BE2C (cell line): ENCODE measurements around the gene NYAP2.

Experiments
- DNase-seq: peaks from one replicate; pipeline ENCODE4 v3.0.0-alpha.2; 2020
- H3K27me3 ChIP-seq: fragments of 250-450 bp; sonication (Bioruptor Pico); 2 replicates; pipeline ENCODE4 v1.5.1; 2020; ENCODE audit warnings: mild to moderate bottlenecking
- H3K36me3 ChIP-seq: fragments of 250-450 bp; sonication (Bioruptor Pico); 2 replicates; pipeline ENCODE4 v1.5.1; 2020; ENCODE audit warnings: mild to moderate bottlenecking
- H3K4me1 ChIP-seq: fragments of 250-450 bp; sonication (Bioruptor Pico); 2 replicates; pipeline ENCODE4 v1.5.1; 2020
- H3K4me3 ChIP-seq: 2 replicates; pipeline ENCODE4 v1.5.1; 2011; ENCODE audit warnings: low read depth, low read length
- H3K9me3 ChIP-seq: fragments of 250-450 bp; sonication (Bioruptor Pico); 2 replicates; pipeline ENCODE4 v1.5.1; 2020
- TF ChIP-seq, protein P1 (sequence below): IDR thresholded peaks from 2 replicates; pipeline ENCODE4 v1.5.1; 2012; ENCODE audit warnings: mild to moderate bottlenecking, low read depth, low read length

The NYAP2 gene

DNA sequence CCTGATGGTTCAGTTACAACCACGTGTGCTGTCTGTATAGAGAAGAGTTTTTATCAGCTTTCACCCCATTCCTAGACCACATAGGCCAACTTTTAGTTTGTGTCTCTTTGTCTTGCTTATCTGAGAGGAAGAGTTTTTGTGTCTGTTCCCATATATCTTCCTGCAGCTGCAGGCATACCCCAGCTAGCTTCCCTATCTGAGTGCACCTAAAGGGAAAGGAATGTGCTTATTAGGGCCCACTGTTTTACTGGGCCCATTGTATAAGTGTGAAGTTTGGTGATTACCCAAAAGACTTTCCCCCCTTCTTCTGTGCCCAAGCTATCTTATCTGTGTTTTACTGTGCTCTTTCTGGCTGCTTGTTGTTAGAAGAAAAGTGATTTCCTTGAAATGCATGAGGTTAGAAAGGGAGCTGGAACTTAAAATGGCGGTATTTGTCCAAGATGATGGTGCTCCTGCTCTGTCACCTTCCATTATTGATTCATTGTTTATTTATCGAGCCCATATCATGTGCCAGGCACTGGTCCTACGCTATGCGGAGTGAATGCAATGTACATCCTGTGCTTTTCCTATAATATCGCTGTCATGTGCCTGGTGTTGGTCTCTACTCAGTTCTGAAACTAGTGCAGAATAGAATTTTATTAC is 57.2 kb downstream of the NYAP2 start:
- no peak overlapping the region for H3K4me3 ChIP-seq
- no peaks in the 10 kb centered on the region for H3K36me3 ChIP-seq
- H3K4me1 ChIP-seq = peaks cover 4% of the 10 kb centered on the region; the same call in 1 of the 2 replicates
- no peaks in the 10 kb centered on the region for H3K27me3 ChIP-seq
- DNase-seq = no peak
- H3K9me3 ChIP-seq = no peaks in the 10 kb centered on the region
- TF ChIP-seq, protein P1, sequence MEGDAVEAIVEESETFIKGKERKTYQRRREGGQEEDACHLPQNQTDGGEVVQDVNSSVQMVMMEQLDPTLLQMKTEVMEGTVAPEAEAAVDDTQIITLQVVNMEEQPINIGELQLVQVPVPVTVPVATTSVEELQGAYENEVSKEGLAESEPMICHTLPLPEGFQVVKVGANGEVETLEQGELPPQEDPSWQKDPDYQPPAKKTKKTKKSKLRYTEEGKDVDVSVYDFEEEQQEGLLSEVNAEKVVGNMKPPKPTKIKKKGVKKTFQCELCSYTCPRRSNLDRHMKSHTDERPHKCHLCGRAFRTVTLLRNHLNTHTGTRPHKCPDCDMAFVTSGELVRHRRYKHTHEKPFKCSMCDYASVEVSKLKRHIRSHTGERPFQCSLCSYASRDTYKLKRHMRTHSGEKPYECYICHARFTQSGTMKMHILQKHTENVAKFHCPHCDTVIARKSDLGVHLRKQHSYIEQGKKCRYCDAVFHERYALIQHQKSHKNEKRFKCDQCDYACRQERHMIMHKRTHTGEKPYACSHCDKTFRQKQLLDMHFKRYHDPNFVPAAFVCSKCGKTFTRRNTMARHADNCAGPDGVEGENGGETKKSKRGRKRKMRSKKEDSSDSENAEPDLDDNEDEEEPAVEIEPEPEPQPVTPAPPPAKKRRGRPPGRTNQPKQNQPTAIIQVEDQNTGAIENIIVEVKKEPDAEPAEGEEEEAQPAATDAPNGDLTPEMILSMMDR = no peak

DNA sequence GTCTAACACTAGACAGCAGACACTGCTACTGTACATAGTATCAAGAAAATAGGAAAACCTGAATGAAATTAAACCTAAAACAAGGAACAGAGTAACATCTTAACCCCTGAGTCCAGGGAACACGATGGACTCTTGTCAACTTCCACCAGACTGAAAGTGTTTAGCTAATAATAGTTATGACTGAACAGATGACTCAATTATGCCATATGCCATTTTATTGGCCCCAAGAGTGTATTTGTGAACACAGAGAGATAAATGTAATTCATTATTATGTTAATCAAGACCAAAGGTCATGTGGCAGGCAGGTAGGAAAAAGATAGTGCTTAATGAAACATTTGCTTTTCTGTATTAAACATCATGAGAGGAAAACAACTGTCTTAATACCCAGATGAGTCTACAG is 58.0 kb downstream of the NYAP2 start:
- Histone ChIP-seq H3K4me3 (no peak overlapping the region), H3K36me3 (no peaks in the 10 kb centered on the region), H3K9me3 (no peaks in the 10 kb centered on the region), H3K27me3 (no peaks in the 10 kb centered on the region), H3K4me1 (peaks cover 4% of the 10 kb centered on the region; the same call in 1 of the 2 replicates)
- TF ChIP-seq, protein P1 = no peak
- no peak for DNase-seq

DNA sequence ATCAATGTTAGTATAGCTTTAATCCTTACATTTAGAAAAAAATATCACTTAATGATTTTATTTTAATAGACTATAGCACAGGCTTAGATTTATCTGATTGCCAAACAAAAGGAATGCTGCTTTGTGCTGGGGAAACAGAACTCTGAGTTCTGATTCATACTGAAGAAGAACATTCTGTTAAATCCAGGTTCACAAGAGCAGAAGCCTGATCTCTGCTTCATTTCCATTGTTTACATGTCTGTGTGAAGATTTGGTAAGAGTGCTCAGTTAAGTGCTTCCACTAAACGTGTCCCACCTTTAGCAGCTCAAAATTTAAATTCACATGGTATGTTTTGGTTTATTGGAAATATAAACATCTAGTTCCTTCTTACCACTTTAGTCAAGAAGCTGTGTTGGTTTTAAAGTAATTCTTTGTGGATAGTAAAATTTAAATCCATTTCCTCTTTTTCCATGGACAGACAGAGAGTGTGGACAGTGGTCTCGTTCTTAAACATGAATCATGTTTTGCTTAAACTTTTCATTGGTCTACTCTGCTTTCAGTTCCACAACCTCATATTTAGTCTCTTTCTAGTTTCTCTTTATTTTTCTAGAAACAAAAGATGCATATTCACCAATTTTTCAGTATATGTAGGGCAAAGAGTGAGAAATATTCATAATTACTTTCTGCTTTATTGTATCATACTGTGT is 59.1 kb downstream of the NYAP2 start:
- no peaks in the 10 kb centered on the region for H3K9me3 ChIP-seq
- no peak for DNase-seq
- H3K36me3 ChIP-seq = no peaks in the 10 kb centered on the region
- H3K4me3 ChIP-seq = no peak overlapping the region
- TF ChIP-seq, protein P1 = no peak
- H3K4me1 ChIP-seq = peaks cover 4% of the 10 kb centered on the region; the same call in 1 of the 2 replicates
- H3K27me3 ChIP-seq = no peaks in the 10 kb centered on the region

DNA sequence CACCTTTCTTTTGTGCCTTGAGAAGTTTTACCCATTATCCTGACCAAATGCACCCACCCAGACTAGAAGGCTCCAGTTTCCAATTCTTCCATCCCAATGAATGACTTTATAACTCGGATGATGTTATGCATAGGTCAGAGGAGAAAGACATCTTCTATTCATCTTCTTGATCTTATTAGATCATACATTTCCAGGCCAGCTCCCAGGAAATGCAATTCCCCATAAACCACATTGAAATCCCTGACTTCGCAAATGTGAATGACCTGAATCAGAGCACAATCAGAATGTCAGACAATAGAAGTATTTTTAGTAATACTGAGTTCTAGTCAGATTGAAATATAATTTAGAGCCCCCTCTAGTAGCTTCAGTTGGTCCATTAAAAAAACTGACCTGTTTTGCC is 62.9 kb downstream of the NYAP2 start:
- Histone ChIP-seq H3K4me1 (peaks cover 2% of the 10 kb centered on the region; the same call in 1 of the 2 replicates), H3K4me3 (no peak overlapping the region), H3K9me3 (no peaks in the 10 kb centered on the region), H3K27me3 (no peaks in the 10 kb centered on the region), H3K36me3 (no peaks in the 10 kb centered on the region)
- no peak for DNase-seq
- TF ChIP-seq, protein P1 = no peak

DNA sequence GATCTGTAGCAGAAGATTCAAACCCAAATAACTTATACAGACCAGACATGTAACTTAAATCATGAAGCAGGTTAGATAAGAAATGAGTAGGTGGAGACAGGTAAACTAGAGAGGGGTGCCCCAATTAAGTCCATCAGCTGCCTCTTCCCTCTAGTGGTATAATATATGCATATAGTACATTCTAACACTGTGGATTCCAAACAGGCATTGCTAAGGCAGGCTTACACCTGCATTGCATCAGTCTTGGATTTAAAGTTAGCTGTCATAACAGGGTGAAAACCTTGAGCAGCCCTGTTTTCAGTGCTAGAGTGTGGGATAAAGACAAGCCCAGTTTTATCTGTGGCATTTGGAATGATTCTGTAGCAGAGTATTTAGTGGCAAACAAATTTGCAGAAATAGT is 63.4 kb downstream of the NYAP2 start:
- H3K4me3 ChIP-seq = no peak overlapping the region
- TF ChIP-seq, protein P1 = peak; percentile 4; the same call in 1 of the 2 replicates
- no peaks in the 10 kb centered on the region for H3K4me1 ChIP-seq
- no peaks in the 10 kb centered on the region for H3K9me3 ChIP-seq
- no peaks in the 10 kb centered on the region for H3K36me3 ChIP-seq
- no peak for DNase-seq
- H3K27me3 ChIP-seq = no peaks in the 10 kb centered on the region

DNA sequence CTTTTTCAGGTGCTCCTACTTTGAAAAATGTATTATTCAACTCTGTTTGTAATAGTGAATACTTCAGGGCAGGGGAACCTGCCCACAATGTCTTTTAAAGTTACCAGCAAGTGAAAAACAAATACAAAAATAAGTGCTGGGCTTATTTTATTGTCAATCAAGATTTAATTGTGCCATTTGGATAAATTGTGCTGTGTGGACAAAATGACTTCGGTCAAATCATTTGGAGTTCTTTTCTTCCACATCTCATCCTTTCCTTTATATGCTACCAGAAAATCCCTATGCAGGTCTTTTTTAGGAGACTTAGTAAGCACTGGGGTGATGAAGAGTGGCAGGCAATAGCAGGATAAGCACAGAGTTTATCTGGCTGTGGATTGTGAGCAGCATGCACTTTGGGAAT is 63.9 kb downstream of the NYAP2 start:
- no peaks in the 10 kb centered on the region for H3K4me1 ChIP-seq
- no peaks in the 10 kb centered on the region for H3K36me3 ChIP-seq
- H3K9me3 ChIP-seq = no peaks in the 10 kb centered on the region
- H3K27me3 ChIP-seq = no peaks in the 10 kb centered on the region
- DNase-seq = no peak
- no peak overlapping the region for H3K4me3 ChIP-seq
- TF ChIP-seq, protein P1 = no peak
